HG03064 (cell line): ENCODE results near the gene LAMA3.

ENCODE experiments used
- ATAC-seq: cut with Tn5 transposase; IDR thresholded peaks from one replicate; pipeline ENCODE4 v1.9.1; 2021; ENCODE audit warnings: low read depth; ENCODE audit not compliant: unreplicated experiment

The LAMA3 gene

GRCh38 chr18:23951206-23951605, 262.0 kb downstream of the LAMA3 start:
- no peak for ATAC-seq

- no peak for ATAC-seq
Measured at GRCh38 chr18:23953984-23954383, 264.7 kb downstream of the LAMA3 start.

- no peak for ATAC-seq
Measured at GRCh38 chr18:23956483-23956882, 267.2 kb downstream of the LAMA3 start.

GRCh38 chr18:23958036-23958435, 268.8 kb downstream of the LAMA3 start:
- ATAC-seq, result no peak

- ATAC-seq, result no peak
Measured at GRCh38 chr18:23963443-23964165, 274.4 kb downstream of the LAMA3 start.

GRCh38 chr18:23964282-23965238, 275.3 kb downstream of the LAMA3 start:
- no peak for ATAC-seq

GRCh38 chr18:23966909-23967308, 277.7 kb downstream of the LAMA3 start:
- no peak for ATAC-seq

GRCh38 chr18:23967321-23968089, 278.3 kb downstream of the LAMA3 start:
- peak; percentile 72 for ATAC-seq

GRCh38 chr18:23968638-23969604, 279.7 kb downstream of the LAMA3 start:
- no peak for ATAC-seq

GRCh38 chr18:23969664-23970063, 280.4 kb downstream of the LAMA3 start:
- ATAC-seq, result no peak

- ATAC-seq, result no peak
Measured at GRCh38 chr18:23970161-23971096, 281.2 kb downstream of the LAMA3 start.

GRCh38 chr18:23971097-23971440, 281.8 kb downstream of the LAMA3 start:
- ATAC-seq, result no peak

- ATAC-seq, result no peak
Measured at GRCh38 chr18:23971666-23972230, 282.5 kb downstream of the LAMA3 start.

- ATAC-seq, result no peak
Measured at GRCh38 chr18:23972453-23972852, 283.2 kb downstream of the LAMA3 start.

- ATAC-seq, result no peak
Measured at GRCh38 chr18:23977103-23977502, 287.9 kb downstream of the LAMA3 start.

- no peak for ATAC-seq
Measured at GRCh38 chr18:23977719-23978483, 288.6 kb downstream of the LAMA3 start.

- peak; percentile 92 for ATAC-seq
Measured at GRCh38 chr18:23981369-23981980, 292.2 kb downstream of the LAMA3 start.
